GM12878 (cell line): ENCODE data around the gene MRPL49.

ENCODE experiments used
- EZH2 ChIP-seq: IDR thresholded peaks from 2 replicates; pipeline ENCODE4 v1.6.1; 2012; ENCODE audit warnings: low read depth, mild to moderate bottlenecking, control low read depth, inconsistent platforms, low read length, borderline replicate concordance; ENCODE audit not compliant: control insufficient read depth
- POLR2AphosphoS5 ChIP-seq: IDR thresholded peaks from 2 replicates; pipeline ENCODE4 v1.6.1; 2011; ENCODE audit warnings: mild to moderate bottlenecking, low read length, inconsistent platforms
- ZNF24 ChIP-seq: fragments of 450-650 bp; IDR thresholded peaks from 2 replicates; pipeline ENCODE4 v1.6.1; 2017; ENCODE audit warnings: antibody characterized with exemption, mild to moderate bottlenecking

- TF ChIP-seq POLR2AphosphoS5 = no peak
- no peak for TF ChIP-seq ZNF24
- no peak for TF ChIP-seq EZH2
These were observed 34.3 kb upstream of the MRPL49 start for GRCh38 chr11:65087827-65088226.
